ENCODE measurements around the gene SLC7A6.

The SLC7A6 gene

DNA sequence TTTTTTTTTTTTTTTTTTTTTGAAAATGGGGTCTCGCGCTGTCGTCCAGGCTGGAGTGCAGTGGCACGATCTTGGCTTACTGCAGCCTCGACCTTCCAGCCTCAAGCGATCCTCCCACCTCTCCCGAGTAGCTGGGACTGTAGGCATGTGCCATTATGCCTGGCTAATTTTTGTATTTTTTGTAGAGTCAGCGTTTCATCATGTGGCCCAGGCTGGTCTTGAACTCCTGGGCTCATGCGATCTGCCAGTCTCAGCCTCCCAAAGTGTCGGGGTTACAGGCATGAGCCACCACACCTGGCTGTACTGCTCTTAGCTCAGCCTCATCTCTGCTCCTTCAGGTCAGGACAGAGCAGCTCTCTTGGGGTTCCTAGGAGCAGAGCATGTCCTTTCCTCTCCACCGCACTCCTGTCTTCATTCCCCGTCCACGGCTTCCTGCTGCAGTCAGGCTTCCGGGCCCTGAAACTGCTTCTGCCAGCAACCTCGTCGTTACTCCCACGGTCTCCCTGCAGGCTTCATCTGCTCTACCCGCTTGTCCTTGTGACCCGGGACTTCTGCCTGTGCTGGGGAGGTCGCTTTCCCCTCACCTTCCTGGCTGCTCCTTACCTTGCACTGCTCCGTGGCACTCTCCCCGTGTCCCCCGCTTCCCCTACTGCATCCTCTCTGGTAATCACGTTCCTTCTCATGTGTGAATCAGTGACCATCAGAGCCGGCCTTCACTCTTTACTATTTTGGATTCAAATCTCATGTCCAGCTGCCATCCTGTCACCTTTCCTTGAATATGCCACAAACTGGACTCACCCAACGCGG lies 84.5 kb downstream of the SLC7A6 start:
- no peak for DNase-seq

GRCh38 chr16:68349838-68350410 lies 85.6 kb downstream of the SLC7A6 start:
- DNase-seq = no peak

- no peak for DNase-seq
These were observed 86.6 kb downstream of the SLC7A6 start for GRCh38 chr16:68350813-68351350.
